ENCODE measurements around the gene CUBN.
"Not testable (repeated sequence)": the region's sequence is repeated elsewhere in the genome, so short reads cannot be mapped to it uniquely, and the experiment has no call there.

Gene CUBN

DNA sequence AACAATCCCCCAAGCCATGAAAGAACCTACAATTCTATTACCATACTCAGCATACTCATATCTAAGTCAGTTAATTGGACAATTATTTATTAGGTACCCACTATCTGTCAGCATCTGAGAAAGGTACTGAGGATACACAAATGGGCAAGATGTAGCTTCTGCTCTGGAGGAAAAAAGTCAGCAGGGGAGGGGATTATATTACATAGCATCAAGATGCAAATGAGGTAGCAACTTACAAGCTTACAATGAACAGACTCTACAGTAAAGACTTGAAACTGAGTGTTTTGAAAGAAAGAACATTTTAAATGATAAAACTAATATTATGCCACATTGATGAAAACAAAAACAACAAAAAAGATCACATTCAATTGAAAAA, 10.8 kb upstream of the CUBN start:
- no peak for DNase-seq

DNA sequence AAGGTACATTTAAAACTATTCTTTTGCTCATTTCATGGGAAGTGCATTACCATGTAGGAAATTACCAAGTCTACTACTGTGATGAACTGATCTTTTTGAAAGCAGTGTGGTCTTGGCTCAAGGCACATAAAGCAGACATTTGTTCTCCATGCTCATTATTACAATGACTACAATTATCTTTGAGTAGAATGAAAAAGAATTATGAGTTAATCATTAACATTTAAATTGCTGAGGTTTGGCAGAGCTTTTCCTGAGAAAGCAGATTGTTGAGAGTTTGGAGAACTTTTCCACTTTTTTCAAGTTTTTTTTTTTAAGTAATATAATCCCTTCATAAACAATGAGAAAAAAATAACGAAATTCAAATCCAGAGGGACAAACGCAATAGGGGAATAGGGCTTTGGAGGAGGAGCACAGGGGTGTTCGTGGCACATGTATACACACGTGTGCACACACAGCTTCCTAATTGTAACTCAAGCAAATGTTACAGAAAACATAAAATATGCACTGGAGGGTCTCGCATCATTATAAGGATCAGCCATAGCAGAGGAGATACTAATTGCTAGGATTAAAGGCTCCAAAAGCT, 8.9 kb upstream of the CUBN start:
- no peak for DNase-seq

DNA sequence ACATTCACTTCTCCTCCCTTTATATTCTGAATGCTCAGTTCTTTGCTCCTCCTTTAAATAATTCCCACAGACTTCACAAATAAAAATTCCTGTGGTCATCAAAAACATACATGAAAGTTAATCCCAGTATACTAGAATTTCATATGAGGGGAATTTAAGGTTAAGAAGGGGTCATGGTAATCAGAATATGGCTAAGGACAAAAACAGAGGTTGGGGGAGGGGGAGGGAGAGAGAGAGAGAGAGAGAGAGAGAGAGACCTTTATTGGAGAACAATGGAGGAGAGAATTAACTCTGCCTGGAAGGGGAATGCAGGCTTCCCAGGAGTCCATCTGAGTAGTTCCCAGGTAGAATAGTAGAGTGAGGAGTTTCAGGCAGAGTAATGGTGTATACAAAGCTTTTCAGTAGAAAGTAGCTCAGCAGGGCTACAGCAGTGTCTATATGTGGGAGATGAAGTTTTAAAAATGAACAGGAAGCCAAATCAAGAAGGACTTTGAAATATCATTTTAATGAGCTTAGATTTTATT, 5.2 kb upstream of the CUBN start:
- no peak for DNase-seq

DNA sequence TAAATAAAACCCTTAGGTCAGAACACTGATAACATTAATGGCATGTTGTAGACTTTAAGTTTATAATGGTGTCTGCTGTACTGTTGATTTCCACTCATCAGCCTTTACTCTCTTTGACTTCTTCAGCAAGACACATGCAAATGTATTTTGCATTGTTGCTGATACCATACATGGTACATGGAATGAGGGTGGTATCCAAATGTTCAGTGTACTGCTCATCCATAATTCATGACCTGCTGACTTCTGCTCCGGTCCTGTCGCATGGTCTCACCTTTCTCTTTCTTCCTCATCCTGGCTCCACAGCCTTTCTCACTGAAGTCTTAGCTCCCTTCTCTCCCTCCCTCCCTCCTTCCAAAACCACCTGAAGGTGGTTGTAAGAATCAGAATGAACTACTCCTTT, 4.7 kb upstream of the CUBN start:
- DNase-seq = no peak

DNA sequence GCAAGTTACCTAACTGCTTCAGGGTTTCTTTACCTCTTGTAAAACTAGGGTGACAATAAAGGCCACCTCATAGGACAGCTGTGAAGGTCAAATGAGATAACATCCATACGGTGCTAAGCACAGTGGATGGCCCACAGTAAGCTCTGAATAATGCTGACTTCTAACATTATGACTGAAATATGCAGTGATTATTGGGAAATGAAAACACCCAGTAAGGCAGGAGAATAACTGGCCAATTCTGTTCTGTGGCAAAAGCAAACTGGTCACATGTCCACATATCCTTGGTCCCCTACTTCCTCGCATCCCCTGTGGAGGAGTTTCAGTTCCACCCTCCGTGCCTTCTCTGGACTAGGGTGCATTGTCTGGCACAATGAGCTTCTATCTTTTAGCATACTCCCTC, 1.4 kb downstream of the CUBN start:
- no peak for DNase-seq

DNA sequence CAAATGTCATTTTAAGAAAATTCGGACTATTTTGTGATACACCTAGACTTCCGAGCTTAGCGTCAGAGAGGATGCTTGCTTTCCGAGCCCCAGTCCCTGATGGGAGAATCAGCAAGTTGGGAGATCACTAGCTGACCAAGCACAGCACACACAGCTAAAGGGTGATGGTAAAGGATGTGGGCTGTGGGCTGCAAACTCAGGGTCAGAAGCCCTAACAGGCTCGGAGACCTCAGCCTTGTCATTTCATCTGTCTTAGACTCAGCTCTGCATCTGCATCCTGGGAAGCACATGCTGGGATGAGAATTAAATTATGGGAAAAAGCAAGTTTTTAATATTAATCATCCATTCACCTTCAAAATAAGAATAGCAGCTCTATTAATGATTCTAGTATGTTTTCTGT, 3.3 kb downstream of the CUBN start:
- no peak for DNase-seq

DNA sequence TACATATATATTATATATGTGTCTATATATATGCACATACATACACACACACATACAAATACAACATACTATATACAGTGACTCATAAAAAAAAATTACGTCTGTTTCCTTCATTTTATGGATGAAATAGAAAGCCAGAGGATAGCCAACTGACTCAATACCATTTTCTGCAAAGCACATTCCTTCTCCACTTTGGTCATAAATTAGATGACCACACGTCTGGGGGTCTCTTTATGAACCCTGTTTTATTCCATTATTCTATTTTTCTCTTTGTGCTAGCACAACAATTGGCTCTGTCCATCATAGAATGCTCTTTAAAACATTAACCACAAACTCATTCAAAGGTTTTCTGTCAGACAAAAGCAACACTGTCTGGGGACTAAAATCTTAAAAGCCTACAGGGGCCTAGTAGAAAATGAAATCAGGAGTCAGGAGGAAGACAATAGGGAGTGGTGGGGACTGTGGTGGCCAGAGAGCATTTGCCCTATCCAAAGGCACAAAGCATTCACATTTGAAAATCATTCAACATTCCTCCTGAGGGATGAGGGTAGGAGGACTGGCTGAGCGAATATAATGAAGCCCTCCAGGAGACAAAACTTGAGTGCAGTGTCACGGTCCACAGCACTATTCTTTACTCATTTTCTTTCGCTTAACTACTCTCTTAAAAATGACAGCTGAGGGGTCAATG, 4.3 kb downstream of the CUBN start:
- no peak for DNase-seq

DNA sequence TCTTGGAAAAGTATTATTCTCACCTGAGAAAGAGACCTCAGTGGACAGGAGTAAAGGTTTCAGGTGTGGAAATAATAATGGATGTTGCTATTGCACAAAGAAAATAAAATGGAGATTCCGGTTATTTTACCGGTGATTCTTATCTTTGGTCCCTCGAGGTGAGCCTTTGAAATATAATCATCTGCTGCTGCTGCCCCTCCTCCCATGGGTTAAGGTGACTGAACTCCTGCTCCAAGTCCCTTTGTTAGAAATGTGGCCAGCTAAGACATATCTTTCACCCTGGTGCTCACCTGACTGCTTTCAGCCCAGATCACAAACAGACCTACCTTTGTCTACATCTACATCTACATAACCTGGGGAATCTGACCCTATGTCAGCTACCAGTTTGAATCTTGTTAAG, 5.7 kb downstream of the CUBN start:
- no peak for DNase-seq

DNA sequence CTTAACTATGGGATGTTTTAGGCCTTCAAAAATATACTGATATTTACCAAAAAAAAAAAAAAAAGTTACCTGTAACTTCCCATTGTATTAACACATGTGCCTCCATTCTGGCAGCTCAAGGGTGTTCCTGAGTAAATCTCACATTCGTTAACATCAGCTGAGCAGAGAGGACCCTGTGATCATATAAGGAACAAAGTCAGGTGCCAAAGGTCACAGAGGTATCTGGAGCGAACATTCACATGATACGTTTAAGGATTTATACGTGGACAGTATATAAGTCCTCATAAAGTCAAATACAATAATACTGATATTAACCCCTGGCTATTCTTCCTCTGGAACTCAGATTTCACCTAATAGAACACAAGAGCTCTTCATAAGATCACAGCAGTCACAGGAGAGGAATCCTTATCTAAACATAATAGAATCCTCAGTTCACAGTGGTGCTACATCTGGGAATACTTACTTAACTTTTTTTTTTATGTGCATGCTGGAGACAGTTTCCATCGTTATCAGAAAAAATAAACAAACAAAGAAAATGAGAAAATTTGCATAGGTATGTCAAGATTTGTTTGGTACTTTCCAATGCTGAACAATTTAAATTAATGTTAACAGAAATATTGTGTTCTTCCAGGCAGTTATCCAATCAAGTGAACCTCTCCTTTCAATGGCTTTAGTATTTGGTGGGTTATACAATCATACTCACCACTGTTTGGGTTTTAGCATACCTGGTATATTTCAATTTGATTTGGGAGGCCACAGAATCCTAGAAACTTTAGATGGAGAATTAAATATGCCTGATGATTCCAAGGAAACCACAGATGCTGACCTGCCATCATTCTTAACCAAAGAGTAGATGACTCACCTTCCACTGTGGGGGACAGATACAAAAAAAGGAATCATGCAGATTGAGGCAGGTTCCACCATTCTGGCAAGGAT, 6.6 kb downstream of the CUBN start:
- DNase-seq = no peak

DNA sequence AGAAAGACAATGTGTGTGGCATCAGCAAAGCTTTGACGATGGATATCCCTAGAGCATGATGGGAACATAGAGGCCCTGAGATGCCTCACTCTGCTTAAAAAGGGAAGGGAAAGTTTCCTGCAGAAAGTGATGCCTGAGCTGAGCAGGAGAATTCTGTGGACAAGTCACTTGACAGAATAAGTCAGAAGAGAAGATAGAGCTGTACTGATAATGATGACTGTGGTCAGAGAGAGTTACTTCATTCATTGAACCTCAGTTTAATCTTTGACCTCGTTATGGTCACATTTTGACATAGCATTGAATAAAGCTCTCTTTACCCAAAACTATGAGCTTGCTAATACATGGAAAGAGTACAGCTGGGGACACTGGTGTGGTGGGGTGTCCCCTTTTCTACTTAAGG, 7.6 kb downstream of the CUBN start:
- DNase-seq = no peak

DNA sequence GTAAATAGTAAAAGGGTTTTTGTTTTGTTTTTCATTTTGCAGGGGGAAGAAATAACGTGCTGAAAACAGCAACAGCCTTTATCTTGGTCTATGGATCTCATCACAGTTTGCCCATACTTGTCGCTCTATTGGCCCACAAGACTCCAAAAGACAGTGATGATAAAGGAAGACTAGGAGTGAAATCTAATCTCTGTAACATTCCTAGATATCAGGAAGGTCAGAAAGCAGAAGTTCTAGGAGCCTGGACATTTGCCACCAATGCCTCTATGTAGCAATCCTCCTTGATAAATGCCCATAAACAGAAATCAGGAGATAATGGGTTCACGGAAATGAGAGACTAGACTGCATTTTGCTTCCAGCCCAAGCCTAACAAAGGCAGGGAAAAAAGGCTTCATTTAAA, 8.9 kb downstream of the CUBN start:
- no peak for DNase-seq

DNA sequence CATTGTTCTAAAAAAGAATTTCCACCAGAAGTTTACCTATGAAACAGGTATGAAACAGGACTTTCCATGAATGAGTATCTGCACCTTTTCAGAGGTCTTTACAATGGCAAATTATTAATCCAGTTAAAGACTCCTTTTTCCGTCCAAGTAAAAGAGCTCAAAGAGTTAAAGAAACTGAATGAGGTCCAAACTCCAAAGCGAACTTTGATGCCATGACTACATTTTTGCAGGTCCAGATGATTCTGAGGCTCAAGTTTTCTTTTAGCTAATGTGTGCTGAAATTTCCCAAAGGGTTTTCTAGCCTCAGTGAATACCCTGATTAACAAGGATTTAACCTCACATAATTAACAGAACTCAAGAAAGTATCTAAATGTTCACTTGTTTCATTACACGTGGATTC, 9.8 kb downstream of the CUBN start:
- DNase-seq = no peak

DNA sequence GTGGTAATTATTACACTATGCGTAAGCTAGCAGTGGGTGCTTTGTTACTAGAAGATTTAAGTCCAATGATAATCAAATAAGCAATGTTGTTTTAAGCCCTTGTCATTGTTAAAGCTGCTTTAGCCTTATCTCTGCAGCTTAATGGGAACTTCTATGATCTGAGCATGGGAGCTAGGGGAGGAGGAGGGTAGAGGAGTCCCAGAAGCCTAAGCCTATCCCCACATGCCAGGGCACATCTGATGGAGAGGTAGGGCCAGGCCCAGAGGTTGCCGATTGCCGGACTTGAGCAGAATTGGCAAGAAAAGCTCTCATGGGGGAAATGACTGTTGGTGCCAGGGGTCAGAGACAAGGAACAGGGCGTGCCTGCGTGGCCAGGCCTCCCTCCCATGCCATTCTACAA, 13.4 kb downstream of the CUBN start:
- no peak for DNase-seq

DNA sequence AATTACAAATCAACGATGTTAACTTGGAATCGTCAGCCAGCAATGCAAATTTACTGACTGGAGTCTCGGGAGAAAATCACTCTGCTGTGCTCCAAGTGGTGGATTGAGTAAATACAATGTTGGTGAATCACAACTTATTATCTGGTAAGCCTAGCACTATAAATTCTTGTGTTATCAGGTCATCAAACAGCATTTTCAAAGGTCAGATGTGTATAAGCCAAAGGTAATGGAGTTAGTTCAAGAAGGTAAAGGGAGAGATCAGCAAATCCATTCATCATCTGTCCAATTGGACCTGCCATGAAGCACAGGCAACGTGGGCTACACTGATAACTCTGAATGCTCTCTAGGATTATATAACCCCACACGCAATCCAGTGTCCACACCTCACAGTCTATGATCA, 13.9 kb downstream of the CUBN start:
- no peak for DNase-seq

DNA sequence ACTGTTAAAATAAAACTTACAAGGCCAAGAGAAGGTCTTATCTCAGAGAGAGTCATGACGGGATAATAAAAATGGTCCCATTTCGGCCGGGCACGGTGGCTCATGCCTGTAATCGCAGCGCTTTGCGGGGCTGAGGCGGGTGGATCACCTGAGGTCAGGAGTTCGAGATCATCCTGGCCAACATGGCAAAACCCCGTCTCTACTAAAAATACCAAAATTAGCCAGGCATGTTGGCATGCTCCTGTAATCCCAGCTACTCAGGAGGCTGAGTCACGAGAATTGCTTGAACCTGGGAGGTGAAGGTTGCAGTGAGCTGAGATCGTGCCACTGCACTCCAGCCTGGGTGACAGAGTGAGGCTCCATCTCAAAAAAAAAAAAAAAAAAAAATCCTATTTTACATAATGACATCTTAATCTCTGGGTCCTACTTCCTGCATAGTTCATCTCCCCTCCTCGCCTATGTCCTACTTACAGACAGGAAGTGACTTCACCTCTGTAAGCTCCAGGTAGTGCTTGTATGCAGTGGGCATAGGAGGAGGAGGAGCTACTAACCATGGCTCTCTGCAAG, 14.7 kb downstream of the CUBN start:
- not testable (repeated sequence) for DNase-seq

DNA sequence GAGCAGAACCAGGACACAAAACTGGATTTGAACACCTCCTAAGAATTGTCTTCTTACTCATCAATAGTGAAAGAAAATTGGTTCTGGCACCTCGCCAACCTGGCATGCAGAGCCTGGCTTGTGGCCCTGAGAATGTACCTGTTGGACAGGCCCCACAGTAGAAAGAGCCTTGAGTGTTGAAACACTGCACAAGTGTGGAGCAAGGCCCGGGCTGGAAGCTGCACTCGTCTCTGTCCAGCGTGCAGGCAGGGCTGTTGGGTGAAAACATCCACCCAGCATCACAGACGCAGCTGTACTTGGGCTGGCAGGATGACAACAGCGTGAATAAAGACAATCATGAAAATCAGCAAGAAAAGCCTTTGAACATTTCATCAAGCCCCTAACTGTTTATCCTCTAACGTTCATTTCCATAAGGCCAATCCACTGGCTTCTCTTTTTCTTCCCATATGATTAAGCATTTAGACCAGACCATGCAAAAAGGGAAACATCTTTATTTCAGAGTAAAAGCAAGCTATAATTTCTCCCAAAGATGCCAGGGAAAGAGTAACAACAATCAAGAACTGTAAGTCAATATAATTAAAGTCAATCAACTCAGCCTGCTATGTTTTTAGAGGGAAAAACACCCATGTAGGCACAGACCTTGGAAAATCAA, 15.6 kb downstream of the CUBN start:
- no peak for DNase-seq

DNA sequence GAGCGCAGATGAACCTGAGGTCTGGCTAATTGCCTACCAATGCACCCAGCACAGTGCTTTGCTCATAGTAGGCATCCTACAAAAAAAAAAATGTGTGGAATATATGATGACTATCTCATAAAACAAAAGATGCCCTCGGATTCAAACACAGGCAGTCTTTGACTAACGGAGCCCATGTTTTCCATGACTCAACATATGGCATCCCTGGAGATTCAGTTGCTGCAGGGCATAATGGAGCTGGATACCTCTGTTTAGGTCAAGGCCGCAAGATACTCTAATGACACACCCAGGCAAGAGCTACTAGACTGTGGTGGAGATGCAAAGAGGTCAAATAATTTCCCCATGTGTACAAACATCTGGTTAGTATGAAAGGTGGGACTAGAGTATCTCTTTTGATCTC, 16.3 kb downstream of the CUBN start:
- no peak for DNase-seq

DNA sequence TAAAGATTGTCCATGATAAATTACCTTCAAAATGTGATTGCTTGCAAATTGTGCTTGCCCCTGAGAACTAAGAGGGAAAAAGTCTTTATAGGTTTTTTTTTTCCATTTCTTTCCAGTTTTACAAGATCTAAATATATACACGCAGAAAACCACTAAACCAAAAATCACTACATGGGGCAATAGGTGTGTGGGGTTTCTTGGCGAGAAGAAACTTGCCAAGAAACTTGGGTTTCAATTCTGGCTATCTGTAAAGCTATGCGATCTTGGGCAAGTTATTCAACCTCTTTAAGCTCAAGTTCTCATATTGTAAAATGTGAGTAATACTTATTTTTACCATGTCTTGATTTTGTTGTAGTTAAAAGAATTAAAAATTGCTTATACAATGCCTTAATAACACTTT, 17.0 kb downstream of the CUBN start:
- no peak for DNase-seq

DNA sequence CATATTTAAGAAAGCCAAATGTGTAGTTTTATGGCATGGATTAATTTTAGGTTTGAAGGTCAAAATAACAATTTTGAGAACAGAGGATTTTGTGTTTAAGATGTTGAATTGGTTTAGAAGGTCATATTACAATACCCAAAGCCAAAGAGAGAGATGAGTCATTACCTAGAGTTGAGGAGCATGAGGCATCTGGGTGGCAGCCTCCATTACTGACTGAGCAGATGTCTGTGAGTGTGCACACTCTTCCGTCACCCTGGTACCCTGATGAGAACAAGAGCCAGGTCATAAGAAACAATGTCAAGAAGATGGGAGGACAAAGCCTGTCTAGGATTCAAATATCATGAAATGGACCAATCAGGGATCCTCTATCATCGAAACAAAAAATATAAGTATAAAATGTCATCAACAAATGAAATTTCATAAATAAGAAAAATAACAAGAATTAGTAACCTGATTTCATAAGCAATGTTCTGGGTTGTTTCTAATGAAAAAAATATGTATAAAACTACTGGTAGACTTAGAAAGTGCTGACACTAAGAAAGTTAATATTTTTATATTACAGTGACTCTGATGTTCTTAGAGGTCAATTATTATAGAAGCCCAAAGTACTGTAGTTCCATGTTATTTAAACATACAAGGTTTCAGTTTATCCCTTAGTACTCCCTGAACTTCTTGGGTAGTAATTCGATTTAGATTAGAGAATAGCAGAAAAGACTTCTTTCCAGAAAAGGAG, 20.0 kb downstream of the CUBN start:
- no peak for DNase-seq

DNA sequence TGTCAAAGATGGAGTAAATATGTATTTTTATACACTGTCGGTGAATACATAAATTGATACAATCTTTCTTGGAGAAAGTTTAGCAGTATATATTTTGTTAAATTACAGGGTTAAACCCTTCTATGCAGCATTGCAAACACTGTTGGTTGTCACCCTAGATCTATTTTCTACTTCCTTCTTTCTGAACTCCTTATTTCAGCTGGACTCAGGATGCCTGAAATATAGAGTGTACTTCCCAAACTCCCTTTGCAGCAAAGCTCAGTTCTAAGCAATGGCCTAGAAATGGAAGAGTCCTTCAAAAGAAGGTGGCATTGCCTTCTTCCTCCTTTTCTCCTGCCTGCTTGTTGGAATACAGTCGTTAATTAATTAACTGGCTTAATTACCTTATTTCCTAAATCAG, 20.6 kb downstream of the CUBN start:
- no peak for DNase-seq

DNA sequence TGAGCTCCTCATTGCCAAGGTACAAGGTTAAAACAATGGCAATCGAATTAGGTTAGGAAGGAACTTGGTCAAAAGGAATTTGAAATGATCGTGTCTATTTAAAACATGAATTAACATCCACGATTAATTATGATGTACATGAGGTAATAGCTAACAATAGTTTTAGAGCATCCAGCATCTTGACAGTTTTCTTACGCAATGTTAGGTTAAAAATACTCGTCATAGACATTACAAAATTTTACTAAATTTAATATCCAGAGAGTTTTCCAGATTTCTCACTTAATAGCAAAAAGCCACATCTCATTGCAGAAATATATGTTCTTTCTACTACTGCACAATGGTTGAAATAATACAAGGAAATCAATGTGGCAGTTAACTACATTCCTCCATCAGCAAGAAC, 22.6 kb downstream of the CUBN start:
- no peak for DNase-seq

DNA sequence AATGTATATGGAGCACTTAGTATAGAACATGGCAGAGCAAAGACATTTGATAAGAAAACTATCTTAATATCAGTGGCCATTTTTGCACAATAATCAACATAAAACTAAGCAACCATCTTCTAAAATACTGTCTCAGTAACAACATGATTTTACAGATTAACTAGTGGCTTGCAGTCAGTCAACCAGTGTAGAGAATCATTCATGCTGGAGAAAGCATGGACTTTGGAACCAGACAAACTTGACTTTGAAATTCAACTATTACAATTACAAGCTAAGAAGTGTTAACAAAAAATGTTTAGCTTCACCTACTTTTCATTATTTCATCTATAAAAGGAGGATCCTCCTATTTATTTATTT, 27.7 kb downstream of the CUBN start:
- DNase-seq = no peak
